Kidney epithelial cell (primary cell): ENCODE measurements around the gene SV2B. TPM values are rescaled to one million over a fixed set of nuclear protein-coding genes. Genes with fewer than 3 reads are reported as not detected.

Experiments used
- DNase-seq: peaks from one replicate; pipeline ENCODE4 v3.0.0-alpha.2; 2010; ENCODE audit warnings: low read depth
- H3K27me3 ChIP-seq: 2 replicates; pipeline ENCODE4 v1.6.0; 2011; ENCODE audit warnings: low read length; ENCODE audit not compliant: control insufficient read depth, insufficient read depth
- H3K36me3 ChIP-seq: 2 replicates; pipeline ENCODE4 v1.5.1; 2011; ENCODE audit warnings: low read length; ENCODE audit not compliant: control insufficient read depth, insufficient read depth
- H3K4me3 ChIP-seq: 2 replicates; pipeline ENCODE4 v1.5.1; 2011; ENCODE audit warnings: low read depth, mild to moderate bottlenecking, control low read depth, low read length
- CTCF ChIP-seq: IDR thresholded peaks from 2 replicates; pipeline ENCODE4 v1.5.1; 2011; ENCODE audit warnings: mild to moderate bottlenecking, moderate library complexity, low read length, control low read depth, inconsistent platforms; ENCODE audit not compliant: insufficient read depth, poor library complexity, severe bottlenecking
- total RNA-seq: library from RNA; depleted of rRNA; stranded (reverse); fragments of >200 nt; gene quantifications from 2 replicates; pipeline ENCODE4 v1.2.3, GENCODE V29; 2015

The SV2B gene
- total RNA-seq, 1 donor from 2014 or later: 1.8 TPM

GRCh38 chr15:91282486-91282885 is 182.4 kb downstream of the SV2B start:
- TF ChIP-seq CTCF: no peak
- Histone ChIP-seq H3K27me3 (no peaks in the 10 kb centered on the region), H3K4me3 (no peak overlapping the region), H3K36me3 (no peaks in the 10 kb centered on the region)
- no peak for DNase-seq

GRCh38 chr15:91283155-91283554 is 183.1 kb downstream of the SV2B start:
- Histone ChIP-seq H3K27me3 (no peaks in the 10 kb centered on the region), H3K4me3 (no peak overlapping the region), H3K36me3 (no peaks in the 10 kb centered on the region)
- DNase-seq: no peak
- no peak for TF ChIP-seq CTCF

GRCh38 chr15:91284758-91285466 is 184.9 kb downstream of the SV2B start:
- TF ChIP-seq CTCF: no peak
- H3K4me3 ChIP-seq: no peak overlapping the region
- no peaks in the 10 kb centered on the region for H3K27me3 ChIP-seq
- DNase-seq: no peak
- H3K36me3 ChIP-seq: no peaks in the 10 kb centered on the region

- Histone ChIP-seq H3K36me3 (no peaks in the 10 kb centered on the region), H3K27me3 (peaks cover 2% of the 10 kb centered on the region), H3K4me3 (no peak overlapping the region)
- no peak for DNase-seq
- no peak for TF ChIP-seq CTCF
These were observed 189.3 kb downstream of the SV2B start for GRCh38 chr15:91289324-91289723.

GRCh38 chr15:91290553-91290952 is 190.5 kb downstream of the SV2B start:
- TF ChIP-seq CTCF: no peak
- Histone ChIP-seq H3K36me3 (no peaks in the 10 kb centered on the region), H3K4me3 (no peak overlapping the region), H3K27me3 (peaks cover 5% of the 10 kb centered on the region)
- no peak for DNase-seq

- TF ChIP-seq CTCF: no peak
- H3K36me3 ChIP-seq: no peaks in the 10 kb centered on the region
- no peak overlapping the region for H3K4me3 ChIP-seq
- DNase-seq: no peak
- H3K27me3 ChIP-seq: peaks cover 8% of the 10 kb centered on the region
These were observed 191.6 kb downstream of the SV2B start for GRCh38 chr15:91291673-91292072.
